Astrocyte of the cerebellum (primary cell): ENCODE measurements around the gene WWP2.
"Not testable (repeated sequence)": the region's sequence is repeated elsewhere in the genome, so short reads cannot be mapped to it uniquely, and the experiment has no call there.

Experiments used
- DNase-seq: peaks from one replicate; pipeline ENCODE4 v3.0.0-alpha.2; 2011; ENCODE audit warnings: low read depth
- H3K4me3 ChIP-seq: 2 replicates; pipeline ENCODE4 v1.5.1; 2011; ENCODE audit warnings: mild to moderate bottlenecking, low read depth, low read length, moderate library complexity
- in situ Hi-C: cut with HindIII; loops from 2 replicates; pipeline ENCODE4 v1.10.0; 2017; ENCODE audit warnings: low sequenced_read_pairs
- TF ChIP-seq, protein P1 (sequence below): IDR thresholded peaks from 2 replicates; pipeline ENCODE4 v1.5.1; 2012; ENCODE audit warnings: low read length, low read depth, moderate library complexity, mild to moderate bottlenecking; ENCODE audit errors: missing control alignments

WWP2 gene

DNA sequence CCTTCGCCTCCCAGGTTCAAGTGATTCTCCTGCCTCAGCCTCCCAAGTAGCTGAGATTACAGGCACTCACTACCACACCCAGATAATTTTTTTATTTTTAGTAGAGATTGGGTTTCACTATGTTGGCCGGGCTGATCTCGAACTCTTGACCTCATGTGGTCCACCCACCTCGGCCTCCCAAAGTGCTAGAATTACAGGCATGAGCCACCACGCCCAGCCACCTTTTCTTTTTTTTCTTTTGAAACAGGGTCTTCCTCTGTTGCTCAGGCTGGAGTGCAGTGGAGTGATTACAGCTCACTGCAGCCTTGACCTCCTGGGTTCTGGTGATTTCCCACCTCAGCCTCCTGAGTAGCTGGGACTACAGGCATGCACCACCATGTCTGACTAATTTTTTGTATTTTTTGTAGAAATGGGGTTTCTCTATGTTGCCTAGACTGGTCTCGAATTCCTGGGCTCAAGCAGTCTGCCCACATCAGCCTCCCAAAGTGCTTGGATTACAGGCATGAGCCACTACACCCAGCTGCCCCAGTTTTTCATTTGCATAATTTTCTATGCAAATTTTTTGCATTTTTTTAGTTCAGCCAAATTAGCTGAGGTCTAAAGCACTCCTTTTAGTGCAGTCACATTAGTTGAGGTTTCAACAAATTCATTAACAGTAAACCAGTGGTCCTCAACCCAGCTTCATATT is 11.3 kb downstream of the WWP2 start:
- in situ Hi-C loops = loop anchor here (25.0 kb wide), 1 partner anchor 361 kb away; the partner anchor contains the start of gene CYB5B
- TF ChIP-seq, protein P1, sequence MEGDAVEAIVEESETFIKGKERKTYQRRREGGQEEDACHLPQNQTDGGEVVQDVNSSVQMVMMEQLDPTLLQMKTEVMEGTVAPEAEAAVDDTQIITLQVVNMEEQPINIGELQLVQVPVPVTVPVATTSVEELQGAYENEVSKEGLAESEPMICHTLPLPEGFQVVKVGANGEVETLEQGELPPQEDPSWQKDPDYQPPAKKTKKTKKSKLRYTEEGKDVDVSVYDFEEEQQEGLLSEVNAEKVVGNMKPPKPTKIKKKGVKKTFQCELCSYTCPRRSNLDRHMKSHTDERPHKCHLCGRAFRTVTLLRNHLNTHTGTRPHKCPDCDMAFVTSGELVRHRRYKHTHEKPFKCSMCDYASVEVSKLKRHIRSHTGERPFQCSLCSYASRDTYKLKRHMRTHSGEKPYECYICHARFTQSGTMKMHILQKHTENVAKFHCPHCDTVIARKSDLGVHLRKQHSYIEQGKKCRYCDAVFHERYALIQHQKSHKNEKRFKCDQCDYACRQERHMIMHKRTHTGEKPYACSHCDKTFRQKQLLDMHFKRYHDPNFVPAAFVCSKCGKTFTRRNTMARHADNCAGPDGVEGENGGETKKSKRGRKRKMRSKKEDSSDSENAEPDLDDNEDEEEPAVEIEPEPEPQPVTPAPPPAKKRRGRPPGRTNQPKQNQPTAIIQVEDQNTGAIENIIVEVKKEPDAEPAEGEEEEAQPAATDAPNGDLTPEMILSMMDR = no peak
- DNase-seq = no peak
- H3K4me3 ChIP-seq = no peak overlapping the region

- DNase-seq = no peak
- in situ Hi-C loops = no loop called here
Measured at GRCh38 chr16:69775563-69775962, 13.4 kb downstream of the WWP2 start.

GRCh38 chr16:69779724-69780123 is 17.6 kb downstream of the WWP2 start:
- no peak for DNase-seq
- TF ChIP-seq, protein P1 = no peak
- no peak overlapping the region for H3K4me3 ChIP-seq
- in situ Hi-C loops = no loop called here

More at GRCh38 chr16:69775563-69775962, 13.4 kb downstream of the WWP2 start:
- TF ChIP-seq, protein P1 = no peak
- H3K4me3 ChIP-seq = no peak overlapping the region

- no peak overlapping the region for H3K4me3 ChIP-seq
- no peak for DNase-seq
- TF ChIP-seq, protein P1 = no peak
- in situ Hi-C loops = no loop called here
Measured at GRCh38 chr16:69781118-69781517, 19.0 kb downstream of the WWP2 start.

DNA sequence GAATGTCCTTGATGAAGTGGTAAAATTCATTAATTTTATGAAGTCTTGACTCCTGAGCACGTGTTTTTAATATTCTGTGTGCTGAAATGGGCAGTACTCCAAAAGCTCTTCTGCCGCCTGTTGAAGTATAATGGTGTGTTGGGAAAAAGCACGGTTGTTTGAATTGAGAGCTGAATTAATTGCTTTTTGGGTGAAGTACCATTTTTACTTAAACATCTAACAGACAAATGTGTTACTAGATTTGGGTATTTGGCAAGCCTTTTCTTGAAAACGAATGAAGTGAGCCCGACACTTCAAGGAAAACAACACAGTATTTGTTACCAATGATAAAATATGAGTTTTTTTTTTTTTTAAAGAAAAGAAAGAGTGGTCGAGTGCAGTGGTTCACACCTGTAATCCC is 22.5 kb downstream of the WWP2 start:
- in situ Hi-C loops = no loop called here
- TF ChIP-seq, protein P1 = no peak
- DNase-seq = no peak
- H3K4me3 ChIP-seq = no peak overlapping the region

DNA sequence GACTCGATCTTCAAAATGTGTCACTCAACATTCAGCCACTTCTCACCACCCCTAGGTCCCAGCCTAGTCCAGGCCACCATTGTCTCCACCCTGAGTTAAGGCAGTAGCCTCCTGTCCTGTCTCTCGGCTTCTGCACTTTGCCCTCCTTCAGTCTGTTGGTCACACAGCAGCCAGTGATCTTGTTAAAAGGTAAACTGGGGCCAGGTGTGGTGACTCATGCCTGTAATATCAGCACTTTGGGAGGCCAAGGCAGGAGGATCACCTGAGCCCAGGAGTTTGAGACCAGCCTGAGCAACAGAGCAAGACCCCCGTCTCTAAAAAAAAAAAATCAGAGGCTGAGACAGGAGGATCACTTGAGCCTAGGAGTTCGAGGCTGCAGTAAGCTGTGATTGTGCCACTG is 25.8 kb downstream of the WWP2 start:
- DNase-seq = no peak
- in situ Hi-C loops = loop anchor here (5.0 kb wide), 1 partner anchor 69 kb away; no protein-coding TSS in a partner anchor
- TF ChIP-seq, protein P1 = no peak
- no peak overlapping the region for H3K4me3 ChIP-seq

GRCh38 chr16:69791391-69791847 is 29.3 kb downstream of the WWP2 start:
- H3K4me3 ChIP-seq, in situ Hi-C loops, DNase-seq: not testable (repeated sequence)
